AG09309 (cell line): ENCODE measurements around the gene PRSS38.

Experiments used
- DNase-seq: peaks from one replicate; pipeline ENCODE4 v3.0.0-alpha.2; 2010; ENCODE audit warnings: low read depth
- H3K4me3 ChIP-seq: 2 replicates; pipeline ENCODE4 v1.5.1; 2011; ENCODE audit warnings: mild to moderate bottlenecking, low read depth, low read length, moderate library complexity; ENCODE audit not compliant: control insufficient read depth
- TF ChIP-seq, protein P1 (sequence below): IDR thresholded peaks from 2 replicates; pipeline ENCODE4 v1.5.1; 2011; ENCODE audit warnings: mild to moderate bottlenecking, low read depth, low read length, inconsistent platforms; ENCODE audit not compliant: insufficient read depth, control insufficient read depth; ENCODE audit errors: missing control alignments

Gene PRSS38

DNA sequence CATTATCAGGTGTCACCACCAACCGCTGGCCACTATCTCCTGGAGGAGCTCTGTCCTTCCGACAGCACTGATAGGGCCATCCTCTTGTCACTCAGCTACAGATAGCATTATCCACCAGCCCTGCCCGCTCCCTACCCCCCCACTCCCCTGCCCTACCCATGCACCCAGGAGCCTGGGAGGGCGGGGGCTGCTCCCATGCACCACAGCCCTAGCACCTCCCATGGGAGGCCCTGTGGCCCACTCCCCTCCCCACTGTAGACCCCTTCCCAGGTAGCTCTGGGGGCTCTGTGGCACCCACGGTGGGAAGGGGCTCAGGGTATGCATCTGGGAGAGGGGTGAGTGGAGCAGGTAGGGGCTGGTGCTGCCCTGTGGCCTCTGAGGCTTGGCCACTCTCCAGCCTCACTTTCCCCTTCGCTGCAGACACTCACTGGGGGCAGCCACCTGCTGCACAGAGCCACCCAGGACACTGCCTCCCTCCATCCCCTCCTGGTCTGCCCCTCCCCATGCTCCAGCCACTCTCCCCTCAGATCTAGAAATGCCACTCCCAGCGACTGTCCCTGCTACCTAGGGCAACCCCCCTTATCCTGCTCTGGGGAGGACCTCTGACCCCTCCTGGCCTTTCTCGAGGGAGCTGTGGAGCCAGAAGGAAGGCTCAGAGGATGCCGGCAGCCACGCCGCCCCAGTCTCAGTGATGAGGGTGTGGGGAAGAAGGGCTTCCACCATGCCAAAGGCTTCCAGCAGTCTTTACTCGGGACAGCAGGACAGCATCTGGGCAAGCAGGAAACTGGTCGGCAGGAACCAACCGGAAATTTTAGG lies 73.8 kb downstream of the PRSS38 start:
- DNase-seq, result no peak
- H3K4me3 ChIP-seq, result no peak overlapping the region
- TF ChIP-seq, protein P1, sequence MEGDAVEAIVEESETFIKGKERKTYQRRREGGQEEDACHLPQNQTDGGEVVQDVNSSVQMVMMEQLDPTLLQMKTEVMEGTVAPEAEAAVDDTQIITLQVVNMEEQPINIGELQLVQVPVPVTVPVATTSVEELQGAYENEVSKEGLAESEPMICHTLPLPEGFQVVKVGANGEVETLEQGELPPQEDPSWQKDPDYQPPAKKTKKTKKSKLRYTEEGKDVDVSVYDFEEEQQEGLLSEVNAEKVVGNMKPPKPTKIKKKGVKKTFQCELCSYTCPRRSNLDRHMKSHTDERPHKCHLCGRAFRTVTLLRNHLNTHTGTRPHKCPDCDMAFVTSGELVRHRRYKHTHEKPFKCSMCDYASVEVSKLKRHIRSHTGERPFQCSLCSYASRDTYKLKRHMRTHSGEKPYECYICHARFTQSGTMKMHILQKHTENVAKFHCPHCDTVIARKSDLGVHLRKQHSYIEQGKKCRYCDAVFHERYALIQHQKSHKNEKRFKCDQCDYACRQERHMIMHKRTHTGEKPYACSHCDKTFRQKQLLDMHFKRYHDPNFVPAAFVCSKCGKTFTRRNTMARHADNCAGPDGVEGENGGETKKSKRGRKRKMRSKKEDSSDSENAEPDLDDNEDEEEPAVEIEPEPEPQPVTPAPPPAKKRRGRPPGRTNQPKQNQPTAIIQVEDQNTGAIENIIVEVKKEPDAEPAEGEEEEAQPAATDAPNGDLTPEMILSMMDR, result no peak

DNA sequence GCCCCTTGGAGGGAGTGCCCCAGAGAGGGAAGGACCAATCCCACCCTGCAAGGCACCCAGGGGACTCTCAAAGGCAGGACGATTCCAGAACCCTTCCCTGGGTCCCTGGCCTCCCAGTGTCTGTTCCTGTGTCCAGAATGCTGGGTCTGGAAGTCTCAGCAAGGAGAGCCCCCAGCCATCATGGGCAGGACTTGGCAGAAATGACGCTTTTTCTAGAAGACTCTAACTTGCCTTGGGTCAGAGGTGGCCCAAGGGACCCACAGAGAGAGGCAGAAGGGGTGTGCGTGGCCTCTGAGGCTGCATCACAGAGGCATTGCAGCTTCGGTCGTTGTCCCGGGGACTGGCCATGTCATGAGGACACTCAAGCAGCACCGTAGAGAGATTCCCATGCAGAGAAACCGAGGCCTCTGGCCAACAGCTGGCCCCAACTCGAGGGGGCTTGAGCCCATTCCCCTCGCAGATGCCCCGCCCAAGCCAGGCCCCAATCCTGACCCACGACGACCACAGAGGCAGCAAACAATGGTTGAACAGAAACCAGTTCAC lies 74.5 kb downstream of the PRSS38 start:
- TF ChIP-seq, protein P1, result no peak
- DNase-seq, result no peak
- H3K4me3 ChIP-seq, result no peak overlapping the region

DNA sequence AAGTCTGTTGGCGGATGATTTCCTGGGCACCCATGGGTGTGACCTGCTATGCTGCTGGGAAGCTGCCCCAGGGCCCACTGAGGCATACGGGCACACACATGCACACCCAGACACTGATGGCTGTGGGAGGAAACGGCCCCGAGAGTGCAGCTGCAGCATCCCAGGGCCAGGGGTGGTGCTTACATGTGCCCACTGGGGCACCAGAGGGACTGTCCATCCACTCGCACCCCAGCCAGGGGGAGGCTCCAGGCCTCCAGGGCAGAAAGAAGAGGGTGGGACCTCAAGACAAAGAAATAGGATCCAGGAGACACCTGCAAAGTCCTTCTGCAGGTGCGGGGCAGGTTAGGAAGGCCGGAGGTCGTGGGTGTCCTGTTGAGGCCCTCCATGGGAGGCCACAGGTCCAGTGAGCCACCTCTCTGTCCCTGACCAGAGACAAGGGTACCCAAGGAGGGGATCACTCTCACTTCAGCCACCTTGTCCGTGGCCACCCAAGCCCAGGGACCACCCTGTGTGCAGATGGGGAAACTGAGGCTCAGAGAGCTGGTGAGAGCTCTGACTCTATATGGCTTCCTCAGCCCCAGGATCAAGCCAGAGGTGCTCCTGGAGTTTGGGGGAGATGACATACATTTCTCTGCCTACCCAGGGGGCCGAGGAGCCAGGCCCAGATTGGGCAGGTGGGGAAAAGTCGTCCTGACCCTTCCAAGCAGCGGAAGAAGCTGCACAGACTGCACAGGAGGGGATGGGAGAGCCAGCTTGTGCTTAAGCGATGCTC lies 75.2 kb downstream of the PRSS38 start:
- DNase-seq, result no peak
- TF ChIP-seq, protein P1, result no peak
- no peak overlapping the region for H3K4me3 ChIP-seq

DNA sequence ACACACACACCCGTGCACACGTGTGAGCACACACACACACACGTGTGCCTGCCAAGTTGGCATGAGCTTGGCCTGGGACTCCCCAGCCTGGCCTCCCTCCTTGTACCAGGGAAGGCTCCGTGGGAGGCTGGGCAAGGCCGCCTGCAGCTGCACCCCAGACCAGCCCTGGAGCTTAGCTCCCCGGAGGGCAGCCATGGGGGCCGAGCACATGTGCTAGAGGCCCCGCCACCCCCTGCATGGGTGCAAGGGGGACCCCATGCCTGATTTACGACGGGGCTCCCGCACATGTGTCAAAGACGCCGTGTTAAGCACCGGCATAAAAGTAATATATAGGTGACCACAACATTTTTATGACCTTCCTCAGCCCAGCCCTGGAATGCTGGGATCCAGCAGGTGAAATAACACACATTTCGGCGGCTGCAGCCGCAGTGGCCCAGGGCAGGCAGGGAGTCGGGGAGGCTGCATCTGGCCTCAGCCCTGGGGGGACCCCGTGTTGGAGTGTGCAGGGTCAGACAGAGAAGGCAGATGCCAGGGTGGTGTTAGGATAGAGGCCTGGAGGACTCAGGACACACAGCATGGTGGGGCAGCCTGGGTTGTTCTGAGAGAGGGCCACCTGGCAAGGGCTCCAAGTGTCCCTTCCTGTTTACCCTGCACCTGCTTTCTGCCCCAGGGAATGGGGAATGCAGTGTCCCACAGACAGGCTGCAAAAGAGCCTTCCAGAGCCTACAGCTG lies 75.9 kb downstream of the PRSS38 start:
- DNase-seq, result no peak
- TF ChIP-seq, protein P1, result no peak

DNA sequence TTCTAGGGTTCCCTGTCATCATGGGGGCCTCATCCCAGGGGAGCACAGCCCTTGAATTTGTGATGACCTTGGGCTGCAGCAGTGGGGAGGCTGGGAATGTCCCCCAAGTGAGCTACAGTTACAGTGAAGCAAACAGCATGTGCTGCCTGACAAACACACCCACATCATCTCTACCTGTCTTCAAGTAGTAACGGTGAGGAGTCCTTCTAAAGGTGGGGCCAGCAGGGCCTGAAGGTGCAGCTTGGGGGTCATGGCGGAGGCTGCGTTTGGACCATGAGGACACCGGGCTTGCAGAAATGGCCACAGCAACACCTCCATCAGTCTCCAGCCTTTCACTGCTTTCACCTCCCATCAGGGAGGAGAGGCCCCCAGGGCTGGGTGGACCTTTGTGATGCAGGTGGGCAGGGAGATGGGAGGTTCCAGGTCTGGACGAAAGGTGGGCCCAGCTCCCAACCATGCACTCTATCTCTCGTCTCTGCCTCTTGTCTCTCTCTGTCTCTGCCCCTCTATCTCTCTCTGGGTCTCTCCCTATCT lies 76.5 kb downstream of the PRSS38 start:
- TF ChIP-seq, protein P1, result no peak
- no peak for DNase-seq
- H3K4me3 ChIP-seq, result no peak overlapping the region

More for the DNA sequence above, 75.9 kb downstream of the PRSS38 start:
- H3K4me3 ChIP-seq, result no peak overlapping the region
